GM21825 (cell line): ENCODE data around the gene MAP3K7.

Experiments
- ATAC-seq: cut with Tn5 transposase; IDR thresholded peaks from one replicate; pipeline ENCODE4 v1.9.1; 2021; ENCODE audit warnings: mild to moderate bottlenecking, moderate library complexity; ENCODE audit not compliant: unreplicated experiment

Gene MAP3K7

GRCh38 chr6:90485635-90486277 lies 101.1 kb downstream of the MAP3K7 start:
- ATAC-seq = no peak

GRCh38 chr6:90484903-90485302 lies 102.0 kb downstream of the MAP3K7 start:
- no peak for ATAC-seq

- no peak for ATAC-seq
Observed at GRCh38 chr6:90484385-90484784, 102.5 kb downstream of the MAP3K7 start.

GRCh38 chr6:90483956-90484355 lies 102.9 kb downstream of the MAP3K7 start:
- no peak for ATAC-seq

GRCh38 chr6:90483116-90483839 lies 103.6 kb downstream of the MAP3K7 start:
- ATAC-seq = no peak

GRCh38 chr6:90480666-90481065 lies 106.2 kb downstream of the MAP3K7 start:
- no peak for ATAC-seq

- ATAC-seq = no peak
Observed at GRCh38 chr6:90479603-90479926, 107.3 kb downstream of the MAP3K7 start.

- ATAC-seq = peak; percentile 92
Observed at GRCh38 chr6:90478789-90479602, 107.9 kb downstream of the MAP3K7 start.

GRCh38 chr6:90478278-90478677 lies 108.6 kb downstream of the MAP3K7 start:
- no peak for ATAC-seq

- ATAC-seq = no peak
Observed at GRCh38 chr6:90477366-90477765, 109.5 kb downstream of the MAP3K7 start.

GRCh38 chr6:90472716-90473115 lies 114.2 kb downstream of the MAP3K7 start:
- no peak for ATAC-seq

GRCh38 chr6:90471263-90471662 lies 115.6 kb downstream of the MAP3K7 start:
- no peak for ATAC-seq

GRCh38 chr6:90469906-90470305 lies 117.0 kb downstream of the MAP3K7 start:
- no peak for ATAC-seq

GRCh38 chr6:90468859-90469258 lies 118.0 kb downstream of the MAP3K7 start:
- ATAC-seq = no peak

GRCh38 chr6:90468080-90468479 lies 118.8 kb downstream of the MAP3K7 start:
- ATAC-seq = no peak

- ATAC-seq = no peak
Observed at GRCh38 chr6:90467546-90467945, 119.3 kb downstream of the MAP3K7 start.

- no peak for ATAC-seq
Observed at GRCh38 chr6:90466154-90466940, 120.5 kb downstream of the MAP3K7 start.

- no peak for ATAC-seq
Observed at GRCh38 chr6:90465686-90466085, 121.2 kb downstream of the MAP3K7 start.

GRCh38 chr6:90464507-90464906 lies 122.4 kb downstream of the MAP3K7 start:
- no peak for ATAC-seq

GRCh38 chr6:90463874-90464273 lies 123.0 kb downstream of the MAP3K7 start:
- no peak for ATAC-seq
